Ascending aorta (tissue), 2 donors: ENCODE measurements around the gene COLEC11. TPM values are rescaled to one million over a fixed set of nuclear protein-coding genes. Genes with fewer than 3 reads are reported as not detected.

Source experiments
- DNase-seq, 2 donors: peaks; one replicate each; pipeline ENCODE4 v3.0.0-alpha.2; 2019; ENCODE audit warnings: low spot score in 2 of 2
- H3K27ac ChIP-seq, 2 donors: fragments of 200-600 bp; sonication (generic); one replicate each; pipeline ENCODE4 v1.5.1; 2016 to 2017; ENCODE audit warnings: mild to moderate bottlenecking in 1 of 2
- H3K27me3 ChIP-seq: fragments of 200-600 bp; sonication (generic); one replicate; pipeline ENCODE4 v1.5.1; 2017
- H3K36me3 ChIP-seq, 2 donors: fragments of 200-600 bp; sonication (generic); one replicate each; pipeline ENCODE4 v1.5.1; 2016
- H3K4me1 ChIP-seq, 2 donors: fragments of 200-600 bp; sonication (generic); one replicate each; pipeline ENCODE4 v1.5.1; 2016 to 2017; ENCODE audit warnings: mild to moderate bottlenecking in 1 of 2
- H3K4me3 ChIP-seq, 2 donors: fragments of 200-600 bp; sonication (generic); one replicate each; pipeline ENCODE4 v1.5.1; 2016 to 2017; ENCODE audit warnings: mild to moderate bottlenecking in 1 of 2
- H3K9me3 ChIP-seq, 2 donors: fragments of 200-600 bp; sonication (generic); one replicate each; pipeline ENCODE4 v1.5.1; 2016
- intact Hi-C: fragments of 100-400 bp; cut with DNase I; formaldehyde crosslinking; loops from one replicate; pipeline ENCODE4 v1.15.1; 2023
- total RNA-seq: library from RNA; depleted of rRNA; stranded (reverse); fragments of >200 nt; gene quantifications from one replicate; pipeline ENCODE4 v1.1.0, GENCODE V29; 2016
- TF ChIP-seq, protein P1 (sequence below), 3 experiments: fragments of 200-600 bp in 2 of 3; fragments of 450-650 bp in 1 of 3; sonication (generic) in 2 of 3; IDR thresholded peaks; one replicate each; pipeline ENCODE4 v1.5.1; 2016 to 2019; ENCODE audit warnings: antibody characterized with exemption in 3 of 3, mild to moderate bottlenecking in 1 of 3, moderate library complexity in 1 of 3

COLEC11 gene
- total RNA-seq, 1 donor from 2014 or later = 0.75 TPM

DNA sequence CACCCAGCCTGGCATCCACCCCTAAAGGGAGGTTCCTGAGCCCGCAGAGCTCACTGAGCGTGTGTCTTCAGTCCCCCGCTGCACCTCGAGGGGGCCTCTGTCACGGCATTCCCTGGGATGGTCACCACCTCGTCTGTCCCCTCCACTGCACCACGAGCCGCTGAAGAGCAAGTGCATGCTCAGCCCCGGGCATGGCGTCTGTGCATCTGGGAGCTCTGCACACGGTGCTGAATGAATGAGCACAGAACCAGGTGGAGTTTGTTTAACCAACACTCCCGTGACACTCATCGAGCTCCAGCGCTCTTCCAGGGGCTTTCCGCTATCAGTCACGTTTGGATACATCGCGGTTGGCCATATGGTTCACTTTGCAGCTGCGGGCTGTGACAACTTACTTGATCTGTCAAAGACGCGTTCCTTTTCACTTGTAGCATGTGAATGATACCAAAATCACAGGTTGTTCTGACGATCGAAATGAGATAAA, 72.3 kb downstream of the COLEC11 start:
- peak in 1 of 2 donors; percentile 52 for DNase-seq
- Histone ChIP-seq H3K4me3 (no peak overlapping the region), H3K9me3 (no peaks in the 10 kb centered on the region), H3K4me1 (no peaks in the 10 kb centered on the region), H3K36me3 (no peaks in the 10 kb centered on the region), H3K27me3 (no peaks in the 10 kb centered on the region), H3K27ac (no peak overlapping the region)
- TF ChIP-seq, protein P1, sequence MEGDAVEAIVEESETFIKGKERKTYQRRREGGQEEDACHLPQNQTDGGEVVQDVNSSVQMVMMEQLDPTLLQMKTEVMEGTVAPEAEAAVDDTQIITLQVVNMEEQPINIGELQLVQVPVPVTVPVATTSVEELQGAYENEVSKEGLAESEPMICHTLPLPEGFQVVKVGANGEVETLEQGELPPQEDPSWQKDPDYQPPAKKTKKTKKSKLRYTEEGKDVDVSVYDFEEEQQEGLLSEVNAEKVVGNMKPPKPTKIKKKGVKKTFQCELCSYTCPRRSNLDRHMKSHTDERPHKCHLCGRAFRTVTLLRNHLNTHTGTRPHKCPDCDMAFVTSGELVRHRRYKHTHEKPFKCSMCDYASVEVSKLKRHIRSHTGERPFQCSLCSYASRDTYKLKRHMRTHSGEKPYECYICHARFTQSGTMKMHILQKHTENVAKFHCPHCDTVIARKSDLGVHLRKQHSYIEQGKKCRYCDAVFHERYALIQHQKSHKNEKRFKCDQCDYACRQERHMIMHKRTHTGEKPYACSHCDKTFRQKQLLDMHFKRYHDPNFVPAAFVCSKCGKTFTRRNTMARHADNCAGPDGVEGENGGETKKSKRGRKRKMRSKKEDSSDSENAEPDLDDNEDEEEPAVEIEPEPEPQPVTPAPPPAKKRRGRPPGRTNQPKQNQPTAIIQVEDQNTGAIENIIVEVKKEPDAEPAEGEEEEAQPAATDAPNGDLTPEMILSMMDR (IDR thresholded peaks at IDR 0.05) = no peak
- intact Hi-C loops = no loop called here

DNA sequence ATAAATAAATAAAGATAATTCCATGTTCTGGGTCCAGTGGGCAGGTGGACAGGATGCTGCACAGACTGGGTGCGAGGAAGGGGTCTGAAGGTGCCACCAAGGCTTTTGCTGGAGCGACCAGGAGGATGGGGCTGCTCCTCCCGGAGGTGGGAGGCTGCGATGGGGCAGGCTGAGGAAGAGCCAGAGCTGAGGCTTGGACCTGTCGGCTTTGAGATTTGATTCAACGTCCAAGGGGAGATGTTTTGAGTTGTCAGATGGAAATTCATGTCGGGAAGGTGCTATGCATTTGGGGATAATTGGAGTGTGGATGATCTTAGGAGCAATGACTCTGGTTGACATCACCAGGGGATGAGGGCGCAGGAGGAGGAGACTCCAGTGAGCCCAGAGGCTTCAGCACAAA, 74.7 kb downstream of the COLEC11 start:
- Histone ChIP-seq H3K4me3 (no peak overlapping the region), H3K27ac (no peak overlapping the region), H3K36me3 (no peaks in the 10 kb centered on the region), H3K4me1 (no peaks in the 10 kb centered on the region), H3K27me3 (no peaks in the 10 kb centered on the region), H3K9me3 (no peaks in the 10 kb centered on the region)
- TF ChIP-seq, protein P1 (IDR thresholded peaks at IDR 0.05) = no peak
- DNase-seq = peak in 1 of 2 donors; percentile 41
- intact Hi-C loops = no loop called here

DNA sequence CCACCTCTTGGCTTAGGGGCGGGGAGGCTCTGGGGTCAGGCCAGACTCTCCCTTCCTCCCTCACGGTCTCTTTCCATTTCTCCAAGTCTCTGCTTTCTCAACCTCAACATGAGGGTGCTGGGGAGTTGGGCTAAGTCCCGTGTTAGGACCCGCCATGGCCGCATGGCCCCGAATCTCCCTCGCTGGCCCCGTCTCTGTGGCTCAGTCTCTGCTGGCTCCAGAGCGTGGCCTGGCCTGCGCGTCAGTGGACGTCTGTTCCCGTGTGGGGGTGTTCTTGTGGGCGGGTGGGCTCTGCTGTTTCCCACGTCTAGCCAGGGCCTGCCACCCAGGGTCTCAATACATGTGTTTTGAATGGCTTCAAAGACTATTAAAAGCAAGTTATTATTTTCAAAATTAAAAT, 75.5 kb downstream of the COLEC11 start:
- H3K4me1 ChIP-seq = no peaks in the 10 kb centered on the region
- no peaks in the 10 kb centered on the region for H3K27me3 ChIP-seq
- H3K27ac ChIP-seq = no peak overlapping the region
- TF ChIP-seq, protein P1 (IDR thresholded peaks at IDR 0.05) = no peak
- peak in 1 of 2 donors; percentile 30 for DNase-seq
- no peaks in the 10 kb centered on the region for H3K9me3 ChIP-seq
- no peak overlapping the region for H3K4me3 ChIP-seq
- H3K36me3 ChIP-seq = no peaks in the 10 kb centered on the region
- intact Hi-C loops = no loop called here

DNA sequence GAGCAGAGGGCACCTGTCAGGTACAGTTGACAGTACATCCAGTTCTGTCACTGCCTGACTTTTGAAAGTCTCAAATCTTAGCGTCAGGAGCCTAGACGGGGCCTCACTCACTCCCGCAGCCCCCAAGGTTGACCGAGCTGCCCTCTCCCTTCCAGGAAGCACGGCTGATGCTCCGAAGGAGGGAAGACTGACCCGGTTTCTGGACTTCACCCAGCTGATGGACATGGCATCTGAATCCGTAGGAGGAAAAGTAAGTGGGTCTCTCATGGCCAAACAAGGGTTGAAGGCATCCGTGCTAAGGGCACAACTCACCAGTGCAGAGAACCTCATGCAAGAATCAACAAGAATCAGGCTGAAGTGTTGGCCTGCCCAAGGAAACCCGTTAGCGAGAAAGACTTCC, 76.0 kb downstream of the COLEC11 start:
- peak in 1 of 2 donors; percentile 50 for DNase-seq
- no peak overlapping the region for H3K4me3 ChIP-seq
- no peaks in the 10 kb centered on the region for H3K4me1 ChIP-seq
- no peaks in the 10 kb centered on the region for H3K9me3 ChIP-seq
- intact Hi-C loops = no loop called here
- H3K36me3 ChIP-seq = no peaks in the 10 kb centered on the region
- H3K27ac ChIP-seq = no peak overlapping the region
- H3K27me3 ChIP-seq = no peaks in the 10 kb centered on the region
- TF ChIP-seq, protein P1 (IDR thresholded peaks at IDR 0.05) = no peak

DNA sequence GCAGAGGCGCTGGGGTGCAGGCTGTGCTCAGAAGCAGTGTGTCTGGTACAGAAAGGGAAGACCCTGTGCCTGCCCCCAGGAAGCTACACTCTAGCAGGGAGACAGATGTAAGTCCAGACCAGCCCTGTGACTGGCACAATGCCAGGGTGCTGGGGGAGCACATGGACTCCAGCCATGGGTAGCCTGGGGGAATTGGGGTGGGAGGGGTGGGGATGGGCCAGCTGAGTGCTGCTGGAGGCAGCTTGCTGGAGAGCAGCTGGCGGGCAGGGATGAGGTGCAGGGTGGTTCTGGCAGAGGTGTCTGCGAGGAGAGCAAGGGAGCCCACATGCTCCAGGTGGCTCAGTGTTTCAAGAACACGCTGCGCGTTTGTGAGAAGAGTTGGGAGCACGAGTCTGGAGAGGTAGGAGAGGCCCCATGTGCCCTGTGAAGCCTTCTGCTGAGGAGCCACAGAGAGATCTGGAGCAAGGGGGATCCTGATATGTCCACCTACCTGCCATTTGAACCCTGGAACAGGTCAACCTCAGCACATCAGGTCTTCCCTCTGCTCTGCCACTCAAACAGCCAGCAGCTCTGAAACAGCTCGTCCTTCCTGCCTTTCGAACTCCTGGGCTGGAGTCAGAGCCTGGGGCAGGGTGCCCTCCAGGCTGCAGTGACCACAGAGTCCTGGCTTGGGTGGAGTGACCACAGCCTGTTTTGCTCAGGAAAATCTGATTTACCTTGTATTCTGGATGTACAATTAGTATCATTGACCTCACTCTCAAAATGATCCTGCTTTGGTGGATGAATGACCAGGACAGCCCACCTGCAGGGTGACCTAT, 78.2 kb downstream of the COLEC11 start:
- no peaks in the 10 kb centered on the region for H3K4me1 ChIP-seq
- H3K9me3 ChIP-seq = no peaks in the 10 kb centered on the region
- no peaks in the 10 kb centered on the region for H3K36me3 ChIP-seq
- DNase-seq = peak in 1 of 2 donors; percentile 53
- intact Hi-C loops = no loop called here
- no peaks in the 10 kb centered on the region for H3K27me3 ChIP-seq
- no peak overlapping the region for H3K27ac ChIP-seq
- no peak overlapping the region for H3K4me3 ChIP-seq
- TF ChIP-seq, protein P1 (IDR thresholded peaks at IDR 0.05) = no peak
